Ureter (tissue), 1 donor: ENCODE measurements around the gene HMGCR. TPM values are rescaled to one million over a fixed set of nuclear protein-coding genes. Genes with fewer than 3 reads are reported as not detected.
"Not testable (repeated sequence)": the region's sequence is repeated elsewhere in the genome, so short reads cannot be mapped to it uniquely, and the experiment has no call there.

ENCODE experiments used
- DNase-seq: peaks from one replicate; pipeline ENCODE4 v3.0.0-alpha.2; 2020; ENCODE audit warnings: low spot score
- total RNA-seq: library from RNA; stranded (reverse); gene quantifications from one replicate; pipeline ENCODE4 v1.2.4, GENCODE V29; 2023
- donor health status: DM: yes; HTN: yes; CAD: no.

The HMGCR gene
- 97.1 TPM for total RNA-seq

GRCh38 chr5:75336615-75337336 lies at the start of gene HMGCR:
TSS of gene HMGCR (plus strand) at chr5:75337220. CDS start at chr5:75342606, 5,386 bp downstream.
- DNase-seq: peak; percentile 99

GRCh38 chr5:75291844-75292243 lies 45.2 kb upstream of the HMGCR start:
- not testable (repeated sequence) for DNase-seq

- DNase-seq: no peak
Measured at GRCh38 chr5:75300084-75300483, 36.9 kb upstream of the HMGCR start.

DNA sequence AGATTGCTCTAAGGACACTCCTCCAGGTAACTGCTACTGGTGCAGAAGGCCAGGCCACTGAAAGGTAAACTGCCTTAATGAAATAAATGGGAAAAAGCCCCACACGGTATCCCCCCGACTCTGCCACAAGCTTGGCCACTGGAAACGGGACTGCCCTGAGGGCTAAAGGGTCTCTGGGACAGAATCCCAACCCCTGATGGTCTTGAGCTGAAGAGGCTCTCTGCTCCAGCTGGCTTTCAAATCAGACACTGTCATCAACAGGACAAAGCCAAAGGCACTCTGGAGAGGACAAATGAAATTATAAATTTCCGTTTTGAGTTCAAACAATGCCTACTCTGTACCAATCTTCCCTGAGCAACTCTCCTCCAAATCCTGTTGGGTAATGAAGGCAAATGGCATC lies 33.6 kb upstream of the HMGCR start:
- no peak for DNase-seq

- not testable (repeated sequence) for DNase-seq
Measured at GRCh38 chr5:75304486-75304885, 32.5 kb upstream of the HMGCR start.

DNA sequence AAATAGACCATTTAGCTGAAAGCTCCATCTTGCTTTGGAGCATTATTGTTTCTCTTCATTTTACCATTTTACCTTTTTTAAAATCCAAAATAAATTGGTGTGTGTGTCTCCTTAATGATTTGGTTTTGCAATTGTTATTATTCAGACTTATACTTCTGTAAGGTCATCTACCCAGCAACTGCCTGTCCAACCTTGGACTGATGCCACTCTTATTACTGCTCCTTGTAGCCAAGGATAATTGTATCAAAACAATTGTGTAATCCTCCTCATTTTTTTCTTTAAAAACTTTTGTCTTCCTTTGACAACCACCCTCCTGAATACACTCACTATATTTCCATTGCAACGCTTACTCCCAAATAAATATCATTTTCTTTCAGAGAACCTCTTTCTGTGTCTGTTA lies 30.3 kb upstream of the HMGCR start:
- no peak for DNase-seq

DNA sequence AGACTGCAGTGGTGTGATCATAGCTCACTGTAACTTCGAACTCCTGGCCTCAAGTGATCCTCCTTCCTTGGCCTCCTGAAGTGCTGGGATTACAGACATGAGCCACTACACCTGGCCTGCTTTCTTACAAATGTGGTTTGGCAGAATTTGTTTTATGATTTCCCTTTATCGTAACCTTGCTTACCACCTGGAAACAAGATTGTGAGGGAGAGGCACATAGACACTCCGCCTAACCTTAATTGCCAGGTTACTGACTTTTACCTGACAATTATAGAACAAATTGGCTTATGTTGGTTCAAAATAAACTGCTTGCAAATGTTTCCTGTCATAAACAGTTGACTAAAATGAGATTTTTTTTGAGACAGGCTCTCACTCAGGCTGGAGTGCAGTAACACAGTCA lies 26.8 kb upstream of the HMGCR start:
- no peak for DNase-seq

- DNase-seq: not testable (repeated sequence)
Measured at GRCh38 chr5:75319148-75319547, 17.9 kb upstream of the HMGCR start.

DNA sequence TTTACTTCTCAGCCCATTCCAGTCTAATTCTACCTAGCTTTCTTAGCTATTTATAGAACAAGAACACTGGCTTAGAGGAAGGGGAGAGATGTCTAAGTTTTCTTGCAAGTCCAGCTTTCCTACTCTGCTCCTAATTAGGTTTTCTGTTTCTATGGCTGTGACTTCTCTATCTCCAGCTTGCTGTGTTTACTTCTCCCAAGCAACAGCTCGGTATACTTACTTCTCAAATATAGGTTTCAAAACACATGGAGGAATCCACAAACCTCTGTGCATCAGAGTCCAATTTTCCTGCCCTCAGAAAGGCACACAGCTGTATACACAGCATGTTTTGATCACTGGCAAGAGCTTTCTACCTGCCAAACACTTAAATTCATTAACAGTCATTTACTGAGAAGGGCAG lies 17.4 kb upstream of the HMGCR start:
- no peak for DNase-seq

DNA sequence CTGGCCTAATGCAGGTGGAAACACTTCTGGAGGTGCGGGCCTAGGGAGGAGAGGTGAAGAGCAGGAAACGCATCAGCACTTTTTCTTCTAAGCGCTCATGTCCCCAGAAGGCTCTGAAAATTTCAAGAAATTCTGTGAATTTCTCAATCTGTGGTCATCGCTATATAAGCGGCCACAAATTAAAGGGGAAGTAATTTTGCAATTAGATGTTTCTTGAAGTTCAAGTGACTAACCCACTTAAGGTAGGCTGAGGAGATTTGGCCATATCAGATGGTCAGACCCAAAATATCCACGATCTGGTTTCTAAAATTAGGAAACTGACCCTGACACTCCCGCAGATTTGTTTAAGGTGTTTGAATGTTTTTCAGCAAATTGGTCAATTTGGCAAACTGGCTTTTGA lies 16.6 kb upstream of the HMGCR start:
- DNase-seq: no peak

DNA sequence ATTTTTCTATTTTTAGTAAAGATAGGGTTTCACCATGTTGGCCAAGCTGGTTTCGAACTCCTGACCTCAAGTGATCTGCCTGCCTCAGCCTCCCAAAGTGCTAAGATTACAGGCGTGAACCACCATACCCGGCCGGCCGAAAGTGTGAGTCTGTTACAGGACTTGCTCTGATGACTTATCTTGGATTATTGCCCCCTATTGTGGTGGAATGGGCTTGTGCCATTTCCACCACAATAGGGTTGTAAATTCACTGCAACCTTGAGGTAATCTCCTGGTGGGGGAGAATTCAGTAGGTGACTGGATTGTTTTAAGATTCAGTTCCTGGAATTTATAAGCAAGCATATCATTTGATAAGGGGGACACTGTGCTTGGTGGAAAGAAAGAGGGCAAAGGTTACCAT lies 15.0 kb upstream of the HMGCR start:
- no peak for DNase-seq

DNA sequence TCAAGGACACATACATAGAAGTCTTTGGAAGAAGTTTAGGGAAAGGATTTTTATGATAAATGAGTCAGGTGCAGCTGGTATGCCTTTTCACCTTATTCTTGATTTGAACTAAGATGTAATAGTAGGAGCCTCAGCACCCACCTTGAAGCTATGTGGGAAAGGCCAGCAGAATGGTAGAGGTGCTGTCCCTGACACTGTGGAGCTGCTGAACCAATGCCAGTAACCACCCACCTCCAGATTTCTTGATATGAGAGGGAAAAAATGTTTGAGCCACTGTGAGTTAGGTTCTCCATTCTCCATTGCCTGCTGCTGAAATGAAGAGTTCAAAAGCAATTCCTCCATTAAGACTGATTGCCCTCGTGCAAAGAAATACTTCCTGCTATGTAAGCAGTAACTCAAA lies 12.2 kb upstream of the HMGCR start:
- no peak for DNase-seq

- DNase-seq: no peak
Measured at GRCh38 chr5:75325242-75325641, 11.8 kb upstream of the HMGCR start.

- no peak for DNase-seq
Measured at GRCh38 chr5:75330404-75330803, 6.6 kb upstream of the HMGCR start.

- no peak for DNase-seq
Measured at GRCh38 chr5:75331095-75332090, 5.6 kb upstream of the HMGCR start.

- DNase-seq: not testable (repeated sequence)
Measured at GRCh38 chr5:75333759-75334158, 3.3 kb upstream of the HMGCR start.

- DNase-seq: not testable (repeated sequence)
Measured at GRCh38 chr5:75334413-75334812, 2.6 kb upstream of the HMGCR start.

- DNase-seq: no peak
Measured at GRCh38 chr5:75335486-75335885, 1.5 kb upstream of the HMGCR start.

DNA sequence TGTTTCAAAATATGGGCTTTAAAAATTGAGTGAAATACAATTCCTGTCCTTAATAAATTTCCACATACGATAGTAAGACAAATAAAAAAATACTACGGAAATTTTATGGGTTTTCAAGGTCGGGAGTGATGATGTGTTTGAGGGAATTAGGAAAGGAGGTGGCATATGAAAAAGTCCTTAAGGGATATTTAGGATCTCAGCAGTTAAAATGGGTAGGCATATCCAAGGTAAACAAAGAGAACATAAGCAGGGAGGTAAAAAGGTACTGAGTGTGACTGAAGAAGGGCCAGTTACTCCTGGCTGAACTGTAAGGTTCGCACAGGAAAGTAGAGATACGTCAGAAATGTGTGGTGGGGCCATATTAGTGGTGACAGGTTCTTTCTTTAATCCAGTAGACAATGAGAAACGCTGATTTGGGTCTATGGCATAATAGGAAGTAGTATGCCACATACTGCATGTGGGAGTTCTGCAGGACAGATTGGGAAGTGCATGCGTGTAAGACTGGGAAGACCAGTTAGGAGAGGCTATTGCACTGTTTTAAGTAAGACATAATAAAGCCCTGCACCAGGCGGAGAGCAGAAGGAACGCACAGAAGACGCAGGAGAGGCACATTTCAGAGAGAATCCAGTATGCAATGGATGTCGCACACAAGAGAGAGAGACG lies 937 bp upstream of the HMGCR start:
- DNase-seq: peak; percentile 44

GRCh38 chr5:75337366-75338021 lies 474 bp downstream of the HMGCR start:
- peak; percentile 48 for DNase-seq

- DNase-seq: no peak
Measured at GRCh38 chr5:75338408-75338807, 1.4 kb downstream of the HMGCR start.
